Activated gamma-delta T cell treated with anti-CD3 and anti-CD28 coated beads, Interleukin-2, amount 50 U/mL, for 16 hours (primary cell): ENCODE measurements around the gene TC2N.
"Not testable (repeated sequence)": the region's sequence is repeated elsewhere in the genome, so short reads cannot be mapped to it uniquely, and the experiment has no call there.

Experiments used
- DNase-seq: peaks from one replicate; pipeline ENCODE4 v3.0.0-alpha.2; 2020; ENCODE audit warnings: low read depth

TC2N gene

GRCh38 chr14:91870001-91870400, 2.7 kb upstream of the TC2N start:
- DNase-seq = peak; percentile 40

- DNase-seq = no peak
These were observed 2.2 kb upstream of the TC2N start for GRCh38 chr14:91869556-91869955.

GRCh38 chr14:91866511-91867295, 633 bp downstream of the TC2N start:
- no peak for DNase-seq

- DNase-seq = no peak
These were observed 1.3 kb downstream of the TC2N start for GRCh38 chr14:91866061-91866460.

GRCh38 chr14:91862417-91862816, 4.9 kb downstream of the TC2N start:
- no peak for DNase-seq

GRCh38 chr14:91861091-91861490, 6.2 kb downstream of the TC2N start:
- no peak for DNase-seq

- DNase-seq = no peak
These were observed 7.1 kb downstream of the TC2N start for GRCh38 chr14:91860238-91860637.

- DNase-seq = no peak
These were observed 8.6 kb downstream of the TC2N start for GRCh38 chr14:91858536-91859275.

GRCh38 chr14:91857614-91858013, 9.7 kb downstream of the TC2N start:
- no peak for DNase-seq

GRCh38 chr14:91854327-91854934, 12.9 kb downstream of the TC2N start:
- no peak for DNase-seq

- DNase-seq = no peak
These were observed 15.8 kb downstream of the TC2N start for GRCh38 chr14:91851563-91851962.

GRCh38 chr14:91848504-91849001, 18.8 kb downstream of the TC2N start:
- no peak for DNase-seq

- DNase-seq = no peak
These were observed 19.6 kb downstream of the TC2N start for GRCh38 chr14:91847693-91848092.

GRCh38 chr14:91845652-91846051, 21.7 kb downstream of the TC2N start:
- no peak for DNase-seq

GRCh38 chr14:91845056-91845455, 22.3 kb downstream of the TC2N start:
- not testable (repeated sequence) for DNase-seq

- DNase-seq = no peak
These were observed 23.3 kb downstream of the TC2N start for GRCh38 chr14:91844029-91844428.

GRCh38 chr14:91843437-91843836, 23.9 kb downstream of the TC2N start:
- no peak for DNase-seq

GRCh38 chr14:91841065-91841464, 26.3 kb downstream of the TC2N start:
- DNase-seq = no peak

GRCh38 chr14:91839749-91840148, 27.6 kb downstream of the TC2N start:
- no peak for DNase-seq

- no peak for DNase-seq
These were observed 30.3 kb downstream of the TC2N start for GRCh38 chr14:91837076-91837475.

- DNase-seq = peak; percentile 60
These were observed 31.2 kb downstream of the TC2N start for GRCh38 chr14:91835920-91836843.
